ENCODE data around the gene IGDCC3. TPM values are rescaled to one million over a fixed set of nuclear protein-coding genes. Genes with fewer than 3 reads are reported as not detected.

Gene IGDCC3
- total RNA-seq, 4 donors from 2014 or later: not detected

DNA sequence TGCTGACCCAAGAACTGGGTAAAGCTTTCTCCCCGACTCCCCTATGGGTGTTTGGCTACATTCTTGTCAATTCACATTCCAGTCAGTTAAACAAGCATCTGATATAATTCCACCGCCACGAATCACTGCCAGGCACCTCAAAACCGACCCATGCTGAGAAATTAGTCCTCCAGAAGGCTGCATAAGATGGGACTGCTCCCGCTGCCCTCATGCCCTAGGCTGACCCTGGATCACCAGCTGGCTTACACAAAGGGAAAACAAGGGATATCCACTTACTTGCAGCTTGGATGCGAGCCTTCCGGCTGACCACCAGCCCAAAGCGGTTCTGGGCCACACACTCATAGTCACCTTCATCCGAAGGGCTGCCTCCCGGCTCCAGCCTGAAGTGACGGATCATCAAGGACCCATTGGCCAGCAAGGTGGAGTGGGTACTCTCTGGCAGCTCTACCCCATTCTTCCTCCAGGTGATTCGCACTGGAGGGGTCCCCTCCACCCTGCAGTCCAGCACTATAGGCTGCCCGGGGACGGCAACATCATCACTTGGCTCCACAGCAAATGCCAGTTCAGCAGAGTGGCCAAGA is 2.9 kb downstream of the IGDCC3 start:
- TF ChIP-seq EP300 (IDR thresholded peaks at IDR 0.05): no peak
- TF ChIP-seq, protein P1, sequence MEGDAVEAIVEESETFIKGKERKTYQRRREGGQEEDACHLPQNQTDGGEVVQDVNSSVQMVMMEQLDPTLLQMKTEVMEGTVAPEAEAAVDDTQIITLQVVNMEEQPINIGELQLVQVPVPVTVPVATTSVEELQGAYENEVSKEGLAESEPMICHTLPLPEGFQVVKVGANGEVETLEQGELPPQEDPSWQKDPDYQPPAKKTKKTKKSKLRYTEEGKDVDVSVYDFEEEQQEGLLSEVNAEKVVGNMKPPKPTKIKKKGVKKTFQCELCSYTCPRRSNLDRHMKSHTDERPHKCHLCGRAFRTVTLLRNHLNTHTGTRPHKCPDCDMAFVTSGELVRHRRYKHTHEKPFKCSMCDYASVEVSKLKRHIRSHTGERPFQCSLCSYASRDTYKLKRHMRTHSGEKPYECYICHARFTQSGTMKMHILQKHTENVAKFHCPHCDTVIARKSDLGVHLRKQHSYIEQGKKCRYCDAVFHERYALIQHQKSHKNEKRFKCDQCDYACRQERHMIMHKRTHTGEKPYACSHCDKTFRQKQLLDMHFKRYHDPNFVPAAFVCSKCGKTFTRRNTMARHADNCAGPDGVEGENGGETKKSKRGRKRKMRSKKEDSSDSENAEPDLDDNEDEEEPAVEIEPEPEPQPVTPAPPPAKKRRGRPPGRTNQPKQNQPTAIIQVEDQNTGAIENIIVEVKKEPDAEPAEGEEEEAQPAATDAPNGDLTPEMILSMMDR (IDR thresholded peaks at IDR 0.05): no peak
- TF ChIP-seq POLR2AphosphoS5 (IDR thresholded peaks at IDR 0.05): no peak
- no peak for TF ChIP-seq POLR2A (IDR thresholded peaks at IDR 0.05)
- Histone ChIP-seq H3K36me3 (no peaks in the 10 kb centered on the region), H3K9me3 (no peaks in the 10 kb centered on the region), H3K4me1 (peaks cover 23% of the 10 kb centered on the region), H3K4me3 (no peak overlapping the region), H3K27me3 (peaks cover 68% of the 10 kb centered on the region), H3K27ac (no peak overlapping the region)
- whole genome bisulfite sequencing: 77% methylated on average over 12 of the region's 14 CpGs
- peak in 1 of 2 donors; percentile 40 for DNase-seq (ENCODE audit: low spot score in 2 of 2)

DNA sequence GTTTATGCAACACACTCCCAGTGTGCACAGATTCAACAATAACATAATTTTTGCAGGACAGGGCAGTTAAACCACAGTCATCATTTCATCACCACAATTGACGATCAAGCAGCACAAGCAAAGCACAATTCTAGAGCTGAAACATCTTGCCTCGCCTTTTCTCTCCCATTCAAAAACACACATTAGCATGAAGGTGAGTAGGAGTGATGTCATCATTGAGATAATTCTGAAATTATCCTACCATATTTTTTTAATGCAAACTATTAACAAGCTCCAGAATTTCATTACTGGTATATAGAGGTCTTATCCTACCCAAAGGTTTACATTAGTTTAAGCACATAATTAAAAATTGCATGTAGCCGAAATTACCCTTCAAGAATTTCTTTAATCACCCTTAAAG is 3.5 kb downstream of the IGDCC3 start:
- no peaks in the 10 kb centered on the region for H3K9me3 ChIP-seq
- DNase-seq (ENCODE audit: low spot score in 2 of 2): no peak
- no peak for TF ChIP-seq EP300 (IDR thresholded peaks at IDR 0.05)
- TF ChIP-seq, protein P1 (IDR thresholded peaks at IDR 0.05): no peak
- no peak for TF ChIP-seq POLR2A (IDR thresholded peaks at IDR 0.05)
- TF ChIP-seq POLR2AphosphoS5 (IDR thresholded peaks at IDR 0.05): no peak
- H3K4me3 ChIP-seq: no peak overlapping the region
- H3K27ac ChIP-seq: no peak overlapping the region
- no peaks in the 10 kb centered on the region for H3K36me3 ChIP-seq
- H3K27me3 ChIP-seq: peaks cover 67% of the 10 kb centered on the region
- 78% methylated on average over 3 of the region's 3 CpGs for WGBS
- H3K4me1 ChIP-seq: peaks cover 23% of the 10 kb centered on the region

DNA sequence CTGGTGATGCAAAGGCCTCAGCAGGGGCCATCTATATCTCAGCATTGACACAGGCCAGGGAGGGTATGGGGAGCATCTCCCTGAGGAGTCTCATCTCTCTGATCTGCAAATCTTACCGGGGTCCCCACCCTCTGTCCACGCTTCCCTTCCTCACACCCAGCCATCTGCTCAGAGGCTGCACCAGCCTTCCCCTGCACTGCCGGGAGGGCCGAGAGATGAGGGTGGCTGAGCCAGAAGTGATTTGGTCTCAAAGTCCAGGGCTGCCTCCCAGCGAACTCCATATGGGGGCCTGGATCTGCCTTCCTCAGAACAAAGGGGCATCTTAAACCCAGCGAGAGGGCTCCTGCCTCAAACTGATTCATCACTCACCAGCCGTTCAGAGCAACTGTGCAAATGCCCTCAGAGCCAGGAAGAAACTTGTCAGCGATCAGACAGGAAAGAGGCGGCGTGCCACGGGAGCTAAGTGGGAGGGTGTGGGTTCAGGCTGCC is 4.6 kb downstream of the IGDCC3 start:
- Histone ChIP-seq H3K4me1 (peaks cover 21% of the 10 kb centered on the region), H3K27ac (no peak overlapping the region), H3K36me3 (no peaks in the 10 kb centered on the region), H3K27me3 (peaks cover 56% of the 10 kb centered on the region), H3K9me3 (no peaks in the 10 kb centered on the region), H3K4me3 (no peak overlapping the region)
- 70% methylated on average over 8 of the region's 11 CpGs for WGBS
- no peak for DNase-seq (ENCODE audit: low spot score in 2 of 2)
- TF ChIP-seq, protein P1 (IDR thresholded peaks at IDR 0.05): no peak
- TF ChIP-seq EP300 (IDR thresholded peaks at IDR 0.05) (no peak), POLR2A (IDR thresholded peaks at IDR 0.05) (no peak), POLR2AphosphoS5 (IDR thresholded peaks at IDR 0.05) (no peak)

DNA sequence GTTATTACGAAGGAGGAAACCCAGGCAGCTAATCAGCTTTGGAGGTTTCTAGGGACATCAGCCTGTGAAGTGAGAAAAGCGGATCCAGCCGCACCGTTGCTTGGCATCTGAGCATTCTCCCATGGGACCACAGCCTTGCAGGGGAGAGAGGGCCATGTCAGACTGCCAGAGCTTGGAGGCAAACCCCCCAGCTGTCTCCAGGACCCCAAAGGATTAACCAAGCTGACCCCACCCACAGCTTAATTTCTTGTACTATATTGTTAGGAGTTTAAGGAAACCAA is 5.1 kb downstream of the IGDCC3 start:
- no peak overlapping the region for H3K4me3 ChIP-seq
- no peak for DNase-seq (ENCODE audit: low spot score in 2 of 2)
- peaks cover 16% of the 10 kb centered on the region for H3K4me1 ChIP-seq
- peaks cover 51% of the 10 kb centered on the region for H3K27me3 ChIP-seq
- no peaks in the 10 kb centered on the region for H3K36me3 ChIP-seq
- TF ChIP-seq EP300 (IDR thresholded peaks at IDR 0.05): no peak
- TF ChIP-seq, protein P1 (IDR thresholded peaks at IDR 0.05): no peak
- no peak for TF ChIP-seq POLR2AphosphoS5 (IDR thresholded peaks at IDR 0.05)
- no peak for TF ChIP-seq POLR2A (IDR thresholded peaks at IDR 0.05)
- no peak overlapping the region for H3K27ac ChIP-seq
- no peaks in the 10 kb centered on the region for H3K9me3 ChIP-seq
- 88% methylated on average over 4 of the region's 4 CpGs for WGBS

DNA sequence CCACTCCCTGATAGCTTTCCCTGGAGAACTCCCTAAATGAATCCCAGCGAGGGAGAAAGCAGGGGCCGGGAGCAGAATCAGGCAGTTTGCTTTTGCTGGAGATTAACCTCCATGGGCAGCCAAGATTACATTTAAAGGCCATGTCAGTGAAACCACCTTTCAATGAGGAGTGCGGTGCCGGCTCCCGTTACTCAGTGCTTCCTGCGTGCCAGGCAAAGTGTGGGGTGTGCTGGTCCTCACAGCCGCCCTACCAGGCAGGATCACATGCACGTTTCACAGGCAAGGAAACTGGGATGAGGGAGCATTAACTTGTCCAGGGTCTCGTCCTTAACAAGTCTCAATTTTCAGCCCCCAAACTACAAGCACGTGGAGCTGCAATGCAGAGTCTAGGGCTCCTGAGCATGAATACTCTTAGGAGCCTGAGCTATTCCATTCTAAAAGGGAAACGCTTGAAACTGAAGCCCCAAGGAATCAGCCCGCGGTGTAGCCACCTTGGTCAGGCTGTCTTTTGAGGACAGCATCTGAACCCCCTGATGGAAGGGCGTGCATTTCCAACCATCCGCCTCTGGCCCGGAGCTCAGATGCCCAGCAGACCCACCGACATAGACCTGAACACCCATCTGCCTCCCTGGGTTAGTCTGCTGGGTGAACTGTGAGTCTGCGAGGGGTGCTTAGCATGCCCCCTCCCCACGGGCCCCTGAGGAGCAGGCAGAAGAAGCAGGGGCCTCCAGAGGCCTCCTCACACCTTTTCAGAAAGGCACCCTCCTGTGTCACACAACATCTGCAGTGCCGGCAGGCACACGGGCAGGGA is 5.6 kb downstream of the IGDCC3 start:
- DNase-seq (ENCODE audit: low spot score in 2 of 2): no peak
- peaks cover 11% of the 10 kb centered on the region for H3K4me1 ChIP-seq
- H3K27me3 ChIP-seq: peaks cover 45% of the 10 kb centered on the region
- no peaks in the 10 kb centered on the region for H3K36me3 ChIP-seq
- TF ChIP-seq POLR2AphosphoS5 (IDR thresholded peaks at IDR 0.05) (no peak), EP300 (IDR thresholded peaks at IDR 0.05) (no peak), POLR2A (IDR thresholded peaks at IDR 0.05) (no peak)
- TF ChIP-seq, protein P1 (IDR thresholded peaks at IDR 0.05): no peak
- no peak overlapping the region for H3K4me3 ChIP-seq
- WGBS: 89% methylated on average over 15 of the region's 21 CpGs
- H3K9me3 ChIP-seq: no peaks in the 10 kb centered on the region
- no peak overlapping the region for H3K27ac ChIP-seq

Measured in suprapubic skin (tissue), 4 donors.